ENCODE results near the gene OSBPL9.
"Not testable (repeated sequence)": the region's sequence is repeated elsewhere in the genome, so short reads cannot be mapped to it uniquely, and the experiment has no call there.

The OSBPL9 gene

DNA sequence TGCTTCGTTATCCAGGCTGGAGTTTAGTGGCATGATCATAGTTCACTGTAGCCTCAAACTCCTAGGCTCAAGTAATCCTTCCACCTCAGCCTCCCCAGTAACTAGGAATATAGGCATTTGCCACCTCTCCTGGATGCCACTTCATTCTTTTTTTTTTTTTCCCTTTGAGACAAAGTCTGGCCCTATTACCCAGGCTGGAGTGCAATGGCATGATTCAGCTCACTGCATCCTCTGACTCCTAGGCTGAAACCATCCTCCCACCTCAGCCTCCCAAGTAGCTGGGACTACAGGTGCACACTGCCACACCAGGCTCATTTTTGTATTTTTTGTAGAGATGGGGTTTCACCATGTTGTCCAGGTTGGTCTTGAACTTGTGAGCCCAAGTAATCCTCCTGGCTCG is 19.3 kb downstream of the OSBPL9 start:
- DNase-seq (ENCODE audit: low read depth in 2 of 2, low spot score in 1 of 2), result no peak

DNA sequence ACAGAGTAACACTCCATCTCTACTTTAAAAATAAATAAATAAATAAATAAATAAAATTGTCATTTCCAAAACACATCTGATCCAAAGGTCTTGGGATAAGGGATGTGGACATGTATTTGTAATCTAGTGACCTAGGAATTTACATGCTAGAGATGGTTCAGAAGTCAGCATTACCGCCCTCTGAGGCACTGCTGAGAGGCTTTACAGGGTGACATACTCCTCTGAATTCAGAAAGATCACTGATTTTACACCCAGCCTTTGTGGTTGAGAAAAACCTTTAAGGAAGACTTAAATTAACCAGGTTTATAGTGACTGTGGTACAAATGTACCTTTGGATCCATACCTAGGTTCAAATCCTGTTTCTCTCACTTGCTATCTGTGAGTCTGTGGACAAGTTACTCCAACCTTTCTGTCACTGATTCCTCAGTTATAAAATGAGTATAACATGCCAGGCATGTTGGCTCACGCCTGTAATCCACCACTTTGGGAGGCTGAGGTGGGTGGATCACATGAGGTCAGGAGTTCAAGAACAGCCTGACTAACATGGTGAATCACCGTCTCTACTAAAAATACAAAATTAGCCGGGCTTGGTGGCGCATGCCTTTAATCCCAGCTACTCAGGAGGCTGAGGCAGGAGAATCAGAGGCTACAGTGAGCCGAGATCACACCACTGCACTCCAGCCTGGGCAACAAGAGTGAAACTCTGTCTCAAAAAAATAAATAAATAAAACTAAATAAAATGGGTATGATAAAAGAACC is 20.1 kb downstream of the OSBPL9 start:
- no peak for DNase-seq (ENCODE audit: low read depth in 2 of 2, low spot score in 1 of 2)

GRCh38 chr1:51638350-51638749 is 21.5 kb downstream of the OSBPL9 start:
- DNase-seq (ENCODE audit: low read depth in 2 of 2, low spot score in 1 of 2), result no peak

GRCh38 chr1:51639694-51640093 is 22.8 kb downstream of the OSBPL9 start:
- DNase-seq (ENCODE audit: low read depth in 2 of 2, low spot score in 1 of 2), result no peak

GRCh38 chr1:51641096-51641495 is 24.2 kb downstream of the OSBPL9 start:
- no peak for DNase-seq (ENCODE audit: low read depth in 2 of 2, low spot score in 1 of 2)

- DNase-seq (ENCODE audit: low read depth in 2 of 2, low spot score in 1 of 2), result no peak
Measured at GRCh38 chr1:51642739-51643142, 25.8 kb downstream of the OSBPL9 start.

DNA sequence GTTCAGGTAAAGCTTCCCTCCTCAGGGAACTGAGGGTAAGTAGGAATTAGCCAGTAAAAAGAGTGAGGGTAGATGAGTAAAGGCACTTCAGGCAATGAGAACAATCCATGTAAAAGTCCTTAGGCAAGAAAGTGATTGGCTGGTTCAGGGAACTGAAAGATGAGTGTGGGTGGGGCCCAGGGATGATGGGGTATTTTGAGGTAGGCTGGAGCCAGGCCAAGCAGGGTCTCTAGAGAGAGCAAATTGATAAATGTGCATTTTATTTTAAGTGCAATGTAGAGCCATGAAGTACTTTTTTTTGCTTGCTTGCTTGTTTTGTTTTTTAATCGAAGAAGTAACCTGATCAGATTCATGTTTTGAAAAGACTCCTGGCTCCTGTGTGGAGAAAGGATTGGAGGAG is 26.5 kb downstream of the OSBPL9 start:
- DNase-seq (ENCODE audit: low read depth in 2 of 2, low spot score in 1 of 2), result no peak

DNA sequence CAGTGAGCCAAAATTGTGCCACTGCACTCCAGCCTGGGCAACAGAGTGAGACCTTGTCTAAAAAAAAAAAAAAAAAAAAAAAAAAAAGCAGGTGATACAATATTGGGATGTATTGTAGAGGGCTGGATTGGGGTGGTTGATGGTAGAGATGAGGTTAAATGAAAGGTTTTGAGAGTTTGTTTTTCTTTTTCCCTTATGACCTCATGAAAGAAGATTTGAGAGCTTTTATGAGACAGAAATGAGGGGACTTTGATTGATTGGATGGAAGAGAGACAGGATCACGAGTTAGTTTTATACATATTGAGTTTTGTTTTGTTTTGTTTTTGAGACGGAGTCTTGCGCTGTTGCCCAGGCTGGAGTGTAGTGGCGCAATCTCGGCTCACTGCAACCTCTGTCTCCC is 27.1 kb downstream of the OSBPL9 start:
- DNase-seq (ENCODE audit: low read depth in 2 of 2, low spot score in 1 of 2), result no peak

GRCh38 chr1:51644533-51645197 is 27.8 kb downstream of the OSBPL9 start:
- no peak for DNase-seq (ENCODE audit: low read depth in 2 of 2, low spot score in 1 of 2)

GRCh38 chr1:51646592-51646991 is 29.7 kb downstream of the OSBPL9 start:
- DNase-seq (ENCODE audit: low read depth in 2 of 2, low spot score in 1 of 2), result not testable (repeated sequence)

DNA sequence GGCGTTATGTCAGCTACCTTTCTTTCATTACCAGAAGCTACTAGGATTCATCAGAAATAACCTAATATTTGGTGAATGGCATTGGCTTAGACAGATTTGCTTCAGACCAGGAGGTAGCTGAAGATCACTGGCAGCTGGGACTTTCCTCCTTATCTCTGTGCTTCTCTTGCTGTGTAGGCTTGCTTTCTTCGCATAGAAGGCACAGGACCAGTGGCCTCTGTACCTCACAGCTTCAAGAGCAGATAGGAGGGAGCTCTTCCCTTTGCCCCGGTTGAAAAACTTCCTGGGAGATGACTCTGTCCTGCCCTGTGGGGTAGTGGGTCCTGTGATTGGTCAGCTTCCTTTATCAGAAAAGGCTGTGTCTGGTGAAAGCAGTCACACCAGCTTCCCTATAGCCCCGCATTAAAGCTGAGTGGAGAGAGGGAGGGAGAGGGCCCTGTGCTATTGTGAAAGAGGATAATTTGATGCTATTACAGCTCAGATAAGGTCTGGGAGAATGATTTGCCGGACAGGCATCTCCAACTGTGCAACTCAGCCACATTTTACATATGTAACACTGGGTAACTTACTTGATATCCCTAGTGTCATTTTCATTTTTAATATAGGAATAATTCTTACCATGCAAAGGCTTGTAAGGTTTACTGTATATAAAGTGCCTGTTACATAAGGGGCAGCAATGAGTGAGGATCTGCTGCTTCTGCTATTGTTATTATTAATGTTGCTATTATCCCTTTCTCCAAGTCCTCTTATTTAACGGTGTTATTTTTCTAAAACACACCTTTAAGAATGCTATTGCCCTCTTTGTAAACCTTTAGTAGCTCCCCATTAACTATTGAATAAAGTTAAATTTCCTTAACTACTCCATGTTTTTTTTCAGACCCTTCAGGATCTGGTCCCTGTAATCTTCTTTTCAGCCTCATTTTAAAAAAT is 31.6 kb downstream of the OSBPL9 start:
- no peak for DNase-seq (ENCODE audit: low read depth in 2 of 2, low spot score in 1 of 2)

- DNase-seq (ENCODE audit: low read depth in 2 of 2, low spot score in 1 of 2), result no peak
Measured at GRCh38 chr1:51649593-51650091, 32.8 kb downstream of the OSBPL9 start.

GRCh38 chr1:51650198-51650597 is 33.3 kb downstream of the OSBPL9 start:
- DNase-seq (ENCODE audit: low read depth in 2 of 2, low spot score in 1 of 2), result no peak

DNA sequence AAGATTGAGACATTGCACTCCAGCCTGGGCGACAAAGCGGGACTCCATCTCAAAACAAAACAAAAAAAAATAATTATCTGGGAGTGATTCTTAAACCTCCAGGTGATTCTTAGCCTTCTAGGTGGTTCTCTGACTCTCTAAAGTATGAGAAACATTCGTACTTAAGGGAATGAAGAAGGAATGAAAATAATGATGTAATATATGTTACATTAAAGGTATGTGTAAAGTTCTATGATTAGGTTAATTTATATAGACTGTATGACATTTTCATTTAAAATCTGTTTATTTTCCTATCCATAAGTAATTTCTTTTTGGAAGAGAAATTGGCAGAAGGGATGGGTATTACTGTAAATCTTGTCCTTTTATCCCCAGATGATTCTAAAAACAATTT is 34.7 kb downstream of the OSBPL9 start:
- no peak for DNase-seq (ENCODE audit: low read depth in 2 of 2, low spot score in 1 of 2)

- DNase-seq (ENCODE audit: low read depth in 2 of 2, low spot score in 1 of 2), result no peak
Measured at GRCh38 chr1:51652599-51652998, 35.7 kb downstream of the OSBPL9 start.

DNA sequence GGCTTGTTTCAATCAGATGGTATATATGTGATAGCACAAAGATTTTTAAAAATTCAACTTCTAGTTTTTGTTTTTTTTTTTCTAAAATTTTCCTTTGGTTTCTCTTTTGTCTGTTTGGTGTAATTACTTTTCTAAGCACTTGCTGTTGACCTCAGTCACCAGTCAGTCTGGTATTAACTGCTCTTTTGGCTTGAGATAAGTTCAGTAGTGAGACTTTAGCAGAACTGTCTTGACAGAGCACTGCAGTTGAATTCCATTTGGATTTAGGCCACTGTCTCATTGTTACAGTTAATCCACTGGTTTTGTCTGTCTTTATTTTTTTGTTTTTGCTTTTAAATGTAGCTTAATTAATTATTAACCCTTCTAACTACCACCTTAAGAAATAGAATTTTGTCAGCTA is 36.2 kb downstream of the OSBPL9 start:
- no peak for DNase-seq (ENCODE audit: low read depth in 2 of 2, low spot score in 1 of 2)

DNA sequence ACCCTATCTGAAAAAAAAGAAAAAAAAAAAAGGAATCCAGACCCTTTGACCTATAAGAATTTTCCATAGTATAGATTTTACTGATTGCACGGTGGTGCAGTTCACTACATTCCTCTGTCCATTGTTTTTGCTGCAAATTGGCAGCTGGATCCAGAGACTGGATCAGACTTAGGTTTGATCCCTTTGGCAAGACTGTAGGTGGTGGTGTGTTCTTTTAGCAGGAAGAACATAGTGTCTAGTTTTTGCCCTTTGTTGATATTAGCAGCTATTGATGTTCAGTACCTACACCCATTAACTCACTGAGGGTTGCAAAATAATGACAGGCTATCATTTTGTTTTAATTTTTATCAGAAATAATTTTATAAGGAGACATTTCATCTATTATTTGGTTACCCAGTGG is 37.1 kb downstream of the OSBPL9 start:
- no peak for DNase-seq (ENCODE audit: low read depth in 2 of 2, low spot score in 1 of 2)

GRCh38 chr1:51656374-51656773 is 39.5 kb downstream of the OSBPL9 start:
- DNase-seq (ENCODE audit: low read depth in 2 of 2, low spot score in 1 of 2), result no peak

DNA sequence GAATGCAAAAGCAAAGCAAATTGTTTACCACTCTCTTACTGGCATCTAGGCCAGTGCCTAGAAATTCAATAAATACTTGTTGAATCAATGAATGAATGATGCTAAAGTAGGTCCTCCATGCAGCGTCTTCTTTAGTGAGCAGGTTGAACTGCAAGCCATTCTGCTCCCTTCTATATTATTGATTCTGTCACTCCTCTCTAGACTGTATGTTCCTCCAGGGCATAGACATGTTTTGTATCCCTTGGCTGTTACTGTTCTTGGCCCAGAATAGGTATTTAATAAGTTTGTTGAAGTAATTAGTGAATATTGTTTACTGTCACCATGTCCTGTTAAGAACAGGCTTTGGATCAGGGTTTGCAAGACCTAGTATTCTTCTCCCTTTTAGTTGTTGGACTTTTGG is 43.7 kb downstream of the OSBPL9 start:
- DNase-seq (ENCODE audit: low read depth in 2 of 2, low spot score in 1 of 2), result no peak

GRCh38 chr1:51661081-51661518 is 44.2 kb downstream of the OSBPL9 start:
- no peak for DNase-seq (ENCODE audit: low read depth in 2 of 2, low spot score in 1 of 2)

DNA sequence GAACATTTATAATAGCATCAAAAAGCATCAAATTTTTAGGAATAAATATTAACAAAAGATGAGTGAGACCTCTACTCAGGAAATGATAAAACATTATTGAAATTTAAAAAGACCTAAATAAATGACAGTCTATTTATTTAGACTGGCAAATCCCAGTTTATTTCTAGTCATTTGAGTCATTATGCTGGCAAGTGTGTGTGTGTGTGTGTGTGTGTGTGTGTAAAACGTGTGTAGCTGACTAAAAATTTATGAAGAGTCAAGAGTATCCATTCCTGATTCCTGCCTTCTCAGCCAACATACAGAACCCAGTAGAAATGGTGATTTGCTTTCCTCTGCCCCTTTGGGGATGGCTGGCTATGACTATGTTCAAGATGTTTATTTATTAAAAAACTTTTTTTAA is 46.2 kb downstream of the OSBPL9 start:
- no peak for DNase-seq (ENCODE audit: low read depth in 2 of 2, low spot score in 1 of 2)

DNA sequence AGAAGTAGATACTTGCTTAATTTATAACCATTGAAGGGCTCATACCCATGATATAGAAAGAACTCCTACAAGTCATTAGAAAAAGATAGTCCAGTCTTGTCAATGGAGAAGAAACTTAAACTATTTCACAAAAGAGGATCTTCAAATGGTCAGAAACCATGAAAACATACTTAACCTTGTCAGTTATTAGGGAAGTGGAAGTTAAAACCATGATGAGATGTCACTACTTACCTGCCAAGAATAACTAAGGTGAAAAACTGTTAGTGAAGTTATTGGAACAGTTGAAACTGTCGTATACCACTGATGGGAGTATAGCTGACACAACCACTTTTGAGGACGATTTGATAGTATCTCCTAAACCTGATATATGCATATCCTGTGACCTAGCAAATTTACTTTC is 46.8 kb downstream of the OSBPL9 start:
- no peak for DNase-seq (ENCODE audit: low read depth in 2 of 2, low spot score in 1 of 2)

Measured in stimulated activated CD8-positive, alpha-beta memory T cell treated with anti-CD3 and anti-CD28 coated beads, Interleukin-4, amount 100 ng/mL, for 1 hour (primary cell).